Common myeloid progenitor, CD34-positive (primary cell): ENCODE data around the gene PLVAP.
A peak's percentile ranks its signal among the peaks of the same experiment; 100 is the strongest.

Experiments used
- CTCF ChIA-PET: fragments of 350-600 bp; sonication (Branson Sonifier 250); formaldehyde crosslinking; loops from one replicate; lab custom pipeline; 2021; ENCODE audit warnings: antibody characterized with exemption; lab: Charles Lee
- POLR2A ChIA-PET: fragments of 350-600 bp; sonication (Branson Sonifier 250); formaldehyde crosslinking; loops from one replicate; lab custom pipeline; 2021; ENCODE audit warnings: antibody characterized with exemption; lab: Charles Lee
- DNase-seq, 3 donors: peaks; one replicate each; pipeline versions ENCODE4 v3.0.0 to v3.0.0-alpha.2; 2013
- H3K27ac ChIP-seq, 2 experiments: 1 replicate in 1 of 2; 2 replicates in 1 of 2; pipeline ENCODE4 v1.7.0; 2013; ENCODE audit warnings: inconsistent platforms in 2 of 2, low read length in 2 of 2, mild to moderate bottlenecking in 2 of 2, low read depth in 1 of 2, moderate library complexity in 1 of 2; ENCODE audit not compliant: severe bottlenecking in 2 of 2, insufficient read depth in 1 of 2, poor library complexity in 1 of 2
- H3K27me3 ChIP-seq, 5 experiments: replicated peaks in 2 of 5; 1 replicate in 3 of 5; 2 replicates in 2 of 5; pipeline versions ENCODE4 v1.6.1 to v1.7.0; 2013; ENCODE audit warnings: low read length in 4 of 5, mild to moderate bottlenecking in 2 of 5, moderate library complexity in 2 of 5, inconsistent platforms in 1 of 5; ENCODE audit not compliant: insufficient read depth in 5 of 5, control insufficient read depth in 4 of 5
- H3K36me3 ChIP-seq, 4 experiments: 1 replicate in 2 of 4; 2 replicates in 2 of 4; pipeline versions ENCODE4 v1.6.1 to v1.7.0; 2013; ENCODE audit warnings: low read length in 3 of 4, control low read depth in 1 of 4, mild to moderate bottlenecking in 1 of 4; ENCODE audit not compliant: control insufficient read depth in 4 of 4, insufficient read depth in 4 of 4
- H3K4me1 ChIP-seq, 4 experiments: 1 replicate in 3 of 4; 2 replicates in 1 of 4; pipeline versions ENCODE4 v1.6.1 to v1.7.1; 2013; ENCODE audit warnings: low read length in 3 of 4, mild to moderate bottlenecking in 3 of 4, control low read depth in 1 of 4, inconsistent platforms in 1 of 4, moderate library complexity in 1 of 4; ENCODE audit not compliant: control insufficient read depth in 4 of 4, insufficient read depth in 4 of 4; ENCODE audit errors: control extremely low read depth in 1 of 4
- H3K4me3 ChIP-seq, 7 experiments: 1 replicate in 4 of 7; 2 replicates in 3 of 7; pipeline versions ENCODE4 v1.5.1 to v1.7.0; 2013; ENCODE audit warnings: mild to moderate bottlenecking in 7 of 7, low read length in 6 of 7, moderate library complexity in 6 of 7, inconsistent platforms in 2 of 7, low read depth in 2 of 7, control low read depth in 1 of 7; ENCODE audit not compliant: insufficient read depth in 4 of 7, control insufficient read depth in 1 of 7; ENCODE audit errors: extremely low read depth in 1 of 7
- H3K9me3 ChIP-seq, 5 experiments: 1 replicate in 4 of 5; 2 replicates in 1 of 5; pipeline versions ENCODE4 v1.6.1 to v1.7.1; 2013; ENCODE audit warnings: low read length in 4 of 5, mild to moderate bottlenecking in 2 of 5, inconsistent platforms in 1 of 5, low read depth in 1 of 5, moderate library complexity in 1 of 5; ENCODE audit not compliant: control insufficient read depth in 4 of 5, insufficient read depth in 2 of 5; ENCODE audit errors: control extremely low read depth in 1 of 5
- WGBS: methylation state at CpG from one replicate; pipeline ENCODE4 v1.1.5; 2013; ENCODE audit not compliant: insufficient coverage; 5-methylcytosine and 5-hydroxymethylcytosine counted together

Gene PLVAP

DNA sequence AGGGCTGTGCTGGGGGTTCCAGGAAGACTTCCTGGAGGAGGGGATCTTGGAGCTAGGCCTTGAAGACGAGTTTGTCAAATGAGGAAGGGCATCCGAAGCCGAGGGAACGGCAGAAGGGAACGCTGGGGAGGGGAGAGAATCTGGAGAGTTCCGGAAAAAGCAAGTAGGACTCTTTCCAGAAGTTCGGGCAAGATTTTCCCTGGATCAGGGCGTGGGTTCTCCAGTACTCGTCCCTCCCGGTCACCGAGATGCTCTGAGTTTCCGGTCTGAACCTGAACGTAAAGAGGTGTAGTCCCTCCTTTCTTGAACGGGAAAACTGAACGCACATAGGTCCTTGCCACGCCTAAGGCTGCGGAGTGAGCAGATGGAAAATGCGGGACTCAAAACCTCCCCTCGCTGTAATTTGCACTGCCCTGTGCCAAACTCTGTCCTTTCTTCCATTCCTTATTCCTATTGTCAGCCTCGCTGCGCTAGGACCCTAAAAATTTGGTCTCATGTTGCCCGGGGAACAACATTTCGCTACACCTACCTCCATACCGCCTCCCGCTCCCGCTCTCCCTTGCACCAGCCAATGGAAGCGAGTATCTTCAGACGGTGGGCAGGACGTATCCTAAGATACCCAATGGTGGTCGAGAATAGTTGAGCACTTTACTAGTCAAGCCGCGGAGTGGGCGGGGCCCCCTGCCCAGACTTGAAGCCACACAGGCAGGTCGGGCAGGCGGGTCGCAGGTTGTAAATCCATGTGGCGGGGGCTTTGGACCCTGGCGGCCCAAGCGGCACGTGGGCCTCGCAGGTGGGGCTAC, 40.1 kb downstream of the PLVAP start, which contains the start of gene GTPBP3:
Gene GTPBP3 (plus strand): TSS at position 682 of the 803 bp plus-strand sequence. CDS start 59 bp downstream, at position 741.
- H3K27ac ChIP-seq: peak within 1 kb of the TSS; percentile 48 to 87
- H3K4me3 ChIP-seq: peak within 1 kb of the TSS; percentile 83 to 99 (median 88)
- H3K4me1 ChIP-seq: peaks cover 0 to 46% (median 41%) of the 10 kb centered on the region in 4 experiments
- no peaks in the 10 kb centered on the region for H3K27me3 ChIP-seq
- peaks cover 0 to 16% (median 10%) of the 10 kb centered on the region in 4 experiments for H3K36me3 ChIP-seq
- ChIA-PET CTCF (interaction anchor here (1.1 to 2.2 kb wide), 3 partner anchors 35 to 55 kb away, joined by 3 to 8 read pairs (median 5); no protein-coding TSS in a partner anchor), POLR2A (interaction anchor here (1.0 kb wide), 1 partner anchor 82 kb away, joined by 3 read pairs; no protein-coding TSS in a partner anchor)
- DNase-seq: peak; percentile 99
- H3K9me3 ChIP-seq: no peaks in the 10 kb centered on the region
- 0% methylated on average over 41 of the region's 41 CpGs for WGBS

DNA sequence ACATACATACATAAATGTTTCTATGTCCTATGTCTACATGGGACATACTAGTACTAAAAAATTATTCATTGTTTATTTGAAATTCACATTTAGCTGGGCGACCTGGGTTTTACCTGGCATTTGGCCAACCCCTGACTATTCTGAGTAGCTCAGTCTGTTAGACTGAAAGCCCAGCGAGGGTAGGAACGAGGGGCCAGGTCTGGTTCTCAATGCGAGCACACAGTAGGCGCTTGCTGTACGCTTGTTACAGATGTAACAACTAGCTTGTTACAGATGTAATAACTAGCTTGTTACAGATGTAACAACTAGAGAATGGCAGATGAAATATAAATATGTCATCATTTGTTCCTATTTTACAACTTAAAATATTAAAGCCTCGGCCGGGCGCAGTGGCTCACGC, 41.6 kb downstream of the PLVAP start:
- Histone ChIP-seq H3K9me3 (no peaks in the 10 kb centered on the region), H3K4me3 (peak overlapping the region in 1 of 7 experiments; percentile 90), H3K27me3 (no peaks in the 10 kb centered on the region), H3K4me1 (peaks cover 0 to 46% (median 41%) of the 10 kb centered on the region in 4 experiments), H3K27ac (no peak overlapping the region), H3K36me3 (peaks cover 0 to 6% (median 3%) of the 10 kb centered on the region in 4 experiments)
- WGBS: 77% methylated on average over 4 of the region's 10 CpGs
- ChIA-PET POLR2A (no interaction called here), CTCF (interaction anchor here (1.1 to 2.2 kb wide), 7 partner anchors 11 to 56 kb away, joined by 3 to 8 read pairs (median 5); partner anchors contain the start of gene DDA1)
- no peak for DNase-seq

DNA sequence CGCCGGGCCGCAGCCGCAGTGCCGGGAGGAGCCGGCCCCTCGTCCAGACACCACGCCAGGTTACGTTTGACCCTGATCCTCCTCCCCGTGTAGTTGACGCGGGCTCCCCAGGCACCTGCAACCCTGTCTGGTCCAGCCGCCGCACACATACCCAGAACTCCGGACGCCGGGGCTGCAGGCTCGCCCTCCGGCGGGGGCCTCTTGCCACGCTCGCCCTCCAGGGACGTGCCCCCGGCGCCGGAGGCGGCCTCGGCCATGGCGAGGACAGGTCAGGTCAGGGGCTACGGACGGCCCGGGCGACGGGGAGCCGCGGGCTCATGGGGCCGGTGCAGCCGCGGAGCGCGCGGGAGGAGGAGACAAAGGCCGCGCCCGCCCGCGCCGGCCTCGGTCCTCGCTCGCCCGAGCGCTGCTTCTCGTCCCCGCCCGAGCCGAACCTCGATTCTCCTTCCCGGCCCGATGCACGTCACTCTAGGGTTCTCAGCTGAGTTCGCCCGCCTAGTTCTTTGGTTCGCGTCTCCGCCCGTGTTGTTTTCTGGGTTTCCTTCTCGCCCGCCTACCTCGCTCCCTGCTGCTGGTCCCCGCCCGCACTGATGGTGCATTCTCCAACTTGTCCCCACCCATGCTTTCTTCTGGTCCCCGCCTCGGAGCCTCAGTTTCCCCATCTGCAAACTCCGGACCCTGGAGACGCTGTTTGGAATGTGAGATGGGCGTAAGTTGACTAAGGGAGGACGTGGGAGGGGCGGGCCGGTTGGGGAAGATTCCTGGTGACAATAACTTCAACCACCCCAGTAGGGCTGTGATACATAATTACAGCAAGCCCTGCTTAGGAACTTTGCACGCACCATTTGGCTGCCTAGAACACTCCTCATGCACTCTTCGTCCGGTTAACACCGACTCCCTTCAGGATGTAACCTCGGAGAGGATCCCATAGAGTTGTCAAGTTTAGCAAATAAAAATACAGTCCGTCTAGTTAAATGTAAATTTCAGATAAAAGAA, 42.4 kb downstream of the PLVAP start, which contains the start of gene ANO8:
Gene ANO8 (minus strand): TSS at position 442 of the 996 bp plus-strand sequence. CDS start 185 bp downstream, at position 257.
- Histone ChIP-seq H3K27ac (peak within 1 kb of the TSS in 1 of 2 experiments; percentile 38), H3K27me3 (peaks cover 0 to 7% (median 0%) of the 10 kb centered on the region in 5 experiments), H3K9me3 (no peaks in the 10 kb centered on the region), H3K4me1 (peaks cover 0 to 47% (median 42%) of the 10 kb centered on the region in 4 experiments), H3K36me3 (peaks cover 0 to 6% (median 3%) of the 10 kb centered on the region in 4 experiments), H3K4me3 (peak within 1 kb of the TSS; percentile 52 to 90 (median 80))
- CTCF ChIA-PET: interaction anchor here (1.2 to 2.4 kb wide), 8 partner anchors 12 to 54 kb away, joined by 3 to 11 read pairs (median 6); partner anchors contain the start of genes ABHD8 and DDA1
- POLR2A ChIA-PET: no interaction called here
- peak; percentile 98 to 99 (median 99) for DNase-seq
- WGBS: 2% methylated on average over 78 of the region's 86 CpGs

DNA sequence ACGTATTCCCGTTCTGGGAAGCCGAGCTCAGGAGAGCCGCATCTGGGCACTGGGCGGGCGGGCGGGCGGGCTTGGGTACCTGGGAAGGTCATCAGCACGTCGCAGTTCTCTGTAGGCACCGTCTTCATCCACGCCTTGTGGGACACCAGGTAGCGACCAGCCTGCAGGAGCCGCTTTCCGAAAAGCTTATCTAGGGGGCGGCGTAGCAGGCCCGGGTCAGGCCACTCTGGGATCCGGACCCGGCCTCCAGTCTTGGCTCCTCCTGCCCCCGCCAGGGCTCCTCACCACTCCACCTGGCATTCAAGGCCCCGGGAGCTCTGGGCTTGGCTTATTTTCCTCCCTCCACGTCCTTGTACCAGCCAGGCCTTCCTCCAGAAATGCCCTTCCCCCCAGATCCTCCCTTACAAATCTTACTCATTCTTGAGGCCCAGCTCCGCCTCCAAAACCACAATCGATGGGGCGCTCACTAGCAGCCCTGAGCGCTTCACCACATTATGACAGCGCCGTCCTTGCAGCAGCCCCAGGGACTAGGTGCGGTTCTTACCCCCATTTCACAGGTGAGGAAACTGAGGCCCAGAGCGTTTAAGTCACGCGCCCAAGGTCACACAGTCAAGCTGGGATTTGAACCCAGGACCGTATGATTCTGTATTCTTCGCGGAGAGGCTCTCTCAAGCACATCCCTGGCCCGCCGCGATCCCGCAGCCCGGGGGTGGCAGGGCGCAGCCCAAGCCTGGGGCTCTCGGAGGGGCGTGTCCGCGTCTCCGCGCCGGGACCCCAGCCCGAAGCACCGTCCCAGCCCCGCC, 43.3 kb downstream of the PLVAP start:
- ChIA-PET POLR2A (no interaction called here), CTCF (interaction anchor here (1.2 to 2.4 kb wide), 3 partner anchors 10 to 31 kb away, joined by 4 to 11 read pairs (median 8); partner anchors contain the start of gene ABHD8)
- peaks cover 0 to 12% (median 0%) of the 10 kb centered on the region in 5 experiments for H3K27me3 ChIP-seq
- no peaks in the 10 kb centered on the region for H3K9me3 ChIP-seq
- no peak overlapping the region for H3K27ac ChIP-seq
- DNase-seq: peak; percentile 83 to 95 (median 94)
- H3K36me3 ChIP-seq: peaks cover 0 to 3% (median 2%) of the 10 kb centered on the region in 4 experiments
- H3K4me1 ChIP-seq: peaks cover 0 to 56% (median 49%) of the 10 kb centered on the region in 4 experiments
- H3K4me3 ChIP-seq: peak overlapping the region; percentile 52 to 90 (median 80)
- 30% methylated on average over 44 of the region's 52 CpGs for WGBS

DNA sequence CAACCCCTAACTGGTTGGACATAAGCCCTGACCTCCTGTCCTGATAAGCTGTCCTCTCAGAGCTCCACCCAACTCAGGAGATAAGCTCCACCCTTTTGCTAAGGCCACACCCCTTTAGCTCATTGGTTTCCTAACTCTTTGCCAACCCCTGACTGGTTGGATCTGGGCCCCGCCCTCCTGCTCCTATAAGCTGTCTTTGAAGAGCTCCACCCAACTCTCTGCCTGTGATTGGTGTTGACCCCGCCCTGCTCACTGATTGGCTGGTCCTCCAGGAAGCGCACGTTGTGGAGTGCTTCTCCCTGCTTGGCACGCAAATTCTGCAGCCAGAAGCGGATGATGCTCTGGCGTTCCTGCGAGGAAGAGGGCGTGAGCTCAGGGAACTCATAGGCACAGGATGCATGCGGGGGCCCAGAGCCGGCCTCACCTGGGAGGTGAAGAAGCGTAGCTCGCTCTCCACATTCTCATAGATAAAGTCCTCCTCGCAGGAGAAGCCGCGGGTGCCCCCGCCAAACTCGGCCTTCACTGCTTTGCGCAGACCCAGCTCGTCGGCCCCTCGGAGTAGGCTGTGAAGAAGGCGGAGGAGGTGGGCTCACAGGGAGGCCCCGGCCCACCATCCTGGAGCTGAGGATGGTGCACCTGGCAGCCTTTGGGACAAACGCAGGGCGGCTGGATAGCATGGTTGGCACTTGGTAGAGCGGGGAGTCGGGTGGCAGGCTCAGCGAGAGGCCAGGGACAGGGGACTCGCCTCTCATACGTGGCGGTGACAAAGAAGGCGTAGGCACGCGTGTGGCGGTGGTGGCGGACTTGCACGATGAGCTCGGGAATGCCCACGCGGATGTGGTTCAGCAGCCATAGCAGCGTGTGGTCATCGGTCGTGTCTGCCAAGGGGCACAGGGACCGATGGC, 44.2 kb downstream of the PLVAP start:
- 97% methylated on average over 45 of the region's 45 CpGs for WGBS
- Histone ChIP-seq H3K4me1 (peaks cover 0 to 54% (median 44%) of the 10 kb centered on the region in 4 experiments), H3K4me3 (no peak overlapping the region), H3K9me3 (no peaks in the 10 kb centered on the region), H3K36me3 (no peaks in the 10 kb centered on the region), H3K27me3 (peaks cover 0 to 12% (median 0%) of the 10 kb centered on the region in 5 experiments), H3K27ac (no peak overlapping the region)
- ChIA-PET CTCF (interaction anchor here (0.6 to 2.4 kb wide), 8 partner anchors 9 to 76 kb away, joined by 3 to 11 read pairs (median 4); partner anchors contain the start of gene ABHD8), POLR2A (interaction anchor here (1.0 kb wide), 1 partner anchor 15 kb away, joined by 3 read pairs; no protein-coding TSS in a partner anchor)
- DNase-seq: peak; percentile 72 to 87 (median 83)
